Tibial artery (tissue), 4 donors: ENCODE data around the gene ITPKC.

Source experiments
- DNase-seq, 2 donors: peaks; one replicate each; pipeline ENCODE4 v3.0.0-alpha.2; 2019
- H3K27ac ChIP-seq, 2 donors: fragments of 200-600 bp; sonication (generic) in 1 of 2; 1 replicate in 1 of 2; 2 replicates in 1 of 2; pipeline ENCODE4 v1.5.1; 2018 to 2019; ENCODE audit warnings: mild to moderate bottlenecking in 1 of 2
- H3K27me3 ChIP-seq, 2 donors: fragments of 200-600 bp; sonication (generic) in 1 of 2; one replicate each; pipeline versions ENCODE4 v1.5.1 to v1.6.0; 2016 to 2019
- H3K36me3 ChIP-seq, 3 donors: fragments of 200-600 bp; sonication (generic) in 2 of 3; one replicate each; pipeline ENCODE4 v1.5.1; 2016 to 2019; ENCODE audit warnings: mild to moderate bottlenecking in 2 of 3
- H3K4me1 ChIP-seq, 4 donors: fragments of 200-600 bp; sonication (generic) in 2 of 4; 1 replicate in 3 of 4; 2 replicates in 1 of 4; pipeline ENCODE4 v1.5.1; 2016 to 2019
- H3K4me3 ChIP-seq, 2 donors: fragments of 200-600 bp; sonication (generic) in 1 of 2; 1 replicate in 1 of 2; 2 replicates in 1 of 2; pipeline ENCODE4 v1.5.1; 2018 to 2019; ENCODE audit warnings: mild to moderate bottlenecking in 2 of 2
- H3K9me3 ChIP-seq, 3 donors: fragments of 200-600 bp; sonication (generic) in 1 of 3; one replicate each; pipeline ENCODE4 v1.5.1; 2016 to 2019
- intact Hi-C: fragments of 100-400 bp; cut with DNase I; formaldehyde crosslinking; loops from one replicate; pipeline ENCODE4 v1.15.0; 2023; ENCODE audit warnings: low total_unique reads
- TF ChIP-seq, protein P1 (sequence below), 2 experiments: fragments of 200-600 bp in 1 of 2; fragments of 450-650 bp in 1 of 2; IDR thresholded peaks; one replicate each; pipeline ENCODE4 v1.5.1; 2017 to 2019; ENCODE audit warnings: antibody characterized with exemption in 2 of 2, mild to moderate bottlenecking in 1 of 2, moderate library complexity in 1 of 2

Gene ITPKC

DNA sequence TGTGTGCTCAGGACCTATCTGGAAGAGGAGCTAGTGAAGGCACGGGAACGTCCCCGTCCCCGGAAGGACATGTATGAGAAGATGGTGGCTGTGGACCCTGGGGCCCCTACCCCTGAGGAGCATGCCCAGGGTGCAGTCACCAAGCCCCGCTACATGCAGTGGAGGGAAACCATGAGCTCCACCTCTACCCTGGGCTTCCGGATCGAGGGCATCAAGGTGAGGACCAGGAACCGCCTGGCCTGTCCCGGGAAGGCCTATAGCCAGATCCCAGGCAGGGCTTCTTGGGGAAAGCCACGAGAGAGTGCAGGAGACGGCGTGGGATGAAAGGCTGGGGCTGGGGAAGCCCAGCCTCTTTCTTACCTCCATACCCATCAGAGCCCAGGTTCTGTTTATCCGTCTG is 16.2 kb downstream of the ITPKC start:
- H3K27ac ChIP-seq = no peak overlapping the region
- TF ChIP-seq, protein P1, sequence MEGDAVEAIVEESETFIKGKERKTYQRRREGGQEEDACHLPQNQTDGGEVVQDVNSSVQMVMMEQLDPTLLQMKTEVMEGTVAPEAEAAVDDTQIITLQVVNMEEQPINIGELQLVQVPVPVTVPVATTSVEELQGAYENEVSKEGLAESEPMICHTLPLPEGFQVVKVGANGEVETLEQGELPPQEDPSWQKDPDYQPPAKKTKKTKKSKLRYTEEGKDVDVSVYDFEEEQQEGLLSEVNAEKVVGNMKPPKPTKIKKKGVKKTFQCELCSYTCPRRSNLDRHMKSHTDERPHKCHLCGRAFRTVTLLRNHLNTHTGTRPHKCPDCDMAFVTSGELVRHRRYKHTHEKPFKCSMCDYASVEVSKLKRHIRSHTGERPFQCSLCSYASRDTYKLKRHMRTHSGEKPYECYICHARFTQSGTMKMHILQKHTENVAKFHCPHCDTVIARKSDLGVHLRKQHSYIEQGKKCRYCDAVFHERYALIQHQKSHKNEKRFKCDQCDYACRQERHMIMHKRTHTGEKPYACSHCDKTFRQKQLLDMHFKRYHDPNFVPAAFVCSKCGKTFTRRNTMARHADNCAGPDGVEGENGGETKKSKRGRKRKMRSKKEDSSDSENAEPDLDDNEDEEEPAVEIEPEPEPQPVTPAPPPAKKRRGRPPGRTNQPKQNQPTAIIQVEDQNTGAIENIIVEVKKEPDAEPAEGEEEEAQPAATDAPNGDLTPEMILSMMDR (IDR thresholded peaks at IDR 0.05) = no peak
- H3K27me3 ChIP-seq = no peaks in the 10 kb centered on the region
- no peaks in the 10 kb centered on the region for H3K9me3 ChIP-seq
- H3K4me1 ChIP-seq = no peaks in the 10 kb centered on the region
- no peak for DNase-seq
- H3K36me3 ChIP-seq = peaks cover 83 to 100% (median 96%) of the 10 kb centered on the region in 3 donors
- no peak overlapping the region for H3K4me3 ChIP-seq
- intact Hi-C loops = no loop called here

DNA sequence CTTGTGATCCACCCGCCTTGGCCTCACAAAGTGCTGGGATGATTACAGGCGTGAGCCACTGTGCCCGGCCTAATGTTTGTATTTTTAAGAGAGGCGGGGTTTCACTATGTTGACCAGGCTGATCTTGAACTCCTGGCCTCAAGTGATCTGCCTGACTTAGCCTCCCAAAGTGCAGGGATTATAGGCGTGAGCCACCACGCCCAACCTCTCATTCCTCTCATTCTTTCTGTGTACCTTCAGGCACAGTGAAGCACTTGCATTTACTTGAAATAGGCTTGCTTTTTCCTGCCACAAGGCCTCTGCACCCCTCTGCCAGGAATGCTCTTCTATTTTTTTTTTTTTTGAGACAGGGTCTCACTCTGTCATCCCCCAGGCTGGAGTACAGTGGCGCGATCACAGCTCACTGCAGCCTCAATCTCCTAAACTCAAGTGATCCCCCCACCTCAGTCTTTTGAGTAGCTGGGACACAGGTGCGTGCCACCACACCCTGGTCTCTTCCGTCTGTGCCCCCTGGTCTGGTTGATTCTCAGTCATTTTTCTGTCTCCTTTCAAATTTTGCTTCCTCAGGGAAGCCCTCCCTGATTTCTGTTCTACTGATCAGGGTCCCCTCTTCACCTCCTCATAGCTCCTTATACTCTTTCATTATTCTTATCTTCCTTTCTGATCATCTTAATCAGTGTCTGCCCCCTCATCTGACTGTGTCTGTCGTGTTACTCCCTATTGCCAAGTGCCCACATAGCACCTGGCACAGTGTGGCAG is 18.3 kb downstream of the ITPKC start:
- H3K27ac ChIP-seq = no peak overlapping the region
- peaks cover 0 to 3% (median 1%) of the 10 kb centered on the region in 4 donors for H3K4me1 ChIP-seq
- no peaks in the 10 kb centered on the region for H3K9me3 ChIP-seq
- DNase-seq = no peak
- no peaks in the 10 kb centered on the region for H3K27me3 ChIP-seq
- TF ChIP-seq, protein P1 (IDR thresholded peaks at IDR 0.05) = no peak
- no peak overlapping the region for H3K4me3 ChIP-seq
- intact Hi-C loops = no loop called here
- H3K36me3 ChIP-seq = peaks cover 81 to 100% (median 96%) of the 10 kb centered on the region in 3 donors

DNA sequence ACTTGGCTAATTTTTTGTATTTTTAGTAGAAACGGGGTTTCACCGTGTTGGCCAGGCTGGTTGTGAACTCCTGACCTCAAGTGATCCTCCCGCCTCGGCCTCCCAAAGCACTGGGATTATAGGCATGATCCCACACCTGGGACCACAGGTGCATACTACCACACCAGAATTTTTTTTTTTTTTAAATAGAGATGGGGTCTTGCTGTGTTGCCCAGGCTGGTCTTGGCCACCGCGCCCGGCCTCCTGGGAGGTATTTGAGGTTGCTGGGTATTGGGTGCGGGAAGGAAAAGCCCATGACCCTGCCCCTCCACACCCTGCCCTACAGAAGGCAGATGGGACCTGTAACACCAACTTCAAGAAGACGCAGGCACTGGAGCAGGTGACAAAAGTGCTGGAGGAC is 19.7 kb downstream of the ITPKC start:
- H3K4me1 ChIP-seq = peaks cover 0 to 10% (median 1%) of the 10 kb centered on the region in 4 donors
- H3K9me3 ChIP-seq = no peaks in the 10 kb centered on the region
- TF ChIP-seq, protein P1 (IDR thresholded peaks at IDR 0.05) = no peak
- intact Hi-C loops = no loop called here
- H3K4me3 ChIP-seq = no peak overlapping the region
- H3K27ac ChIP-seq = no peak overlapping the region
- no peaks in the 10 kb centered on the region for H3K27me3 ChIP-seq
- peaks cover 69 to 92% (median 84%) of the 10 kb centered on the region in 3 donors for H3K36me3 ChIP-seq
- no peak for DNase-seq

DNA sequence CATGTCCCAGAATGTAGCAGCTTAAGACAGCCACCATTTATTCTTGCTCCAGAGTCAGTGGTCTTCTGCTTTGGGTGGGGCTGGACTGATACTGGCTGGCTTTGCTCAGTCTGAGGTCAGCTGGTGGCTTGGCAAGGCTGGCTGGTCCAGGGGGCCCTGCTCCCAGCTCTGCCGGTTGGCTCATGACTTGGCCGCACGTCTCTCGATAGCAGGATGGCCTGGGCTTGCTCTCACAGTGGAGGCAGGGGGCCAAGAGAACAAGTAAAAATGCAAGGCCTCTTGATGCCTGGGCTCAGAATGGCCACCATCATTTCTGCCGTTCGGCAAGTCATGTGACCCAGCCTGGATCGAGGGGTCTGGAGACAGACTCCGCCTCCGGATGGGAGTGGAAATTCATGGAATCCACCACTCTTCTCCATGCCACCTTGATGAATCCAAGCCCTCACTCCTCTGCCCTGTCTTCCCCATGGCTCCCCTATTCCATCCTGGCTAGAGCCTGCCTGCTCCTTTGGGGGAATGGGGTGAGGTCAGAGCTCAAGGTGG is 20.3 kb downstream of the ITPKC start:
- peaks cover 63 to 88% (median 82%) of the 10 kb centered on the region in 3 donors for H3K36me3 ChIP-seq
- TF ChIP-seq, protein P1 (IDR thresholded peaks at IDR 0.05) = no peak
- no peak for DNase-seq
- no peaks in the 10 kb centered on the region for H3K27me3 ChIP-seq
- no peaks in the 10 kb centered on the region for H3K9me3 ChIP-seq
- H3K4me3 ChIP-seq = no peak overlapping the region
- intact Hi-C loops = no loop called here
- H3K4me1 ChIP-seq = peaks cover 0 to 10% (median 1%) of the 10 kb centered on the region in 4 donors
- no peak overlapping the region for H3K27ac ChIP-seq

DNA sequence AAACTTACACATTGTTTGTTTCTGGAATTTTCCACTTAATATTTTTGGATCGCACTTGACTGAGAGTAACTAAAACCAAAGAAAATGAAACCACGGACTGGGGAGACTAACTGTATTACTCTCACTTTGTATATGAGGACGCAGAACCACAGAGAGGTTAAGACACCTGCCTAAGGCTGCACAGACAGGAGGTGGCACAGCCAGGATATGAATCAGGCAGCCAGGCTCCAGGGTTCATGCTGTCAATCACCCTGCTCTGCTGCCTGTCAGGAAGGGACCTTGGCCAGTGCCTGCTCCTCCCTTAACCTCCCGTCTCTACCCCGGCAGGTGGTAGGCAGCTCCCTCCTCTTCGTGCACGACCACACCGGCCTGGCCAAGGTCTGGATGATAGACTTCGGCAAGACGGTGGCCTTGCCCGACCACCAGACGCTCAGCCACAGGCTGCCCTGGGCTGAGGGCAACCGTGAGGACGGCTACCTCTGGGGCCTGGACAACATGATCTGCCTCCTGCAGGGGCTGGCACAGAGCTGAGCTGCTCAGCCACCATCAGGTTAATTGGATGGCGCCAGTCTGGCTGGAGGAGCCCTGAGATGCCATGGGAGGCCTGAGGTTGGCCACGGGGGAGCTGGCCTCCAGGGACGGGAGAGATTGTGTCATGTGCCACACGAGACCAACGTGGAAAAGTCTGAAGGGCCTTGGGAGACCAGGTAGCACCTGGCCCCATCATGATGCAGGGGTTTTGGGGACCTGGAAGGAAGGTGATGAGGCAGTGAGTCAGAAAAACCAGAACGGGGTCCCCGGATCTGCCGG is 22.3 kb downstream of the ITPKC start:
- Histone ChIP-seq H3K27ac (peak overlapping the region; percentile 42 to 63), H3K4me3 (no peak overlapping the region), H3K27me3 (no peaks in the 10 kb centered on the region), H3K4me1 (peaks cover 0 to 10% (median 2%) of the 10 kb centered on the region in 4 donors), H3K36me3 (peaks cover 47 to 71% (median 63%) of the 10 kb centered on the region in 3 donors), H3K9me3 (no peaks in the 10 kb centered on the region)
- intact Hi-C loops = no loop called here
- TF ChIP-seq, protein P1 (IDR thresholded peaks at IDR 0.05) = no peak
- no peak for DNase-seq
